ENCODE data around the gene BRME1.
"Not testable (repeated sequence)": the region's sequence is repeated elsewhere in the genome, so short reads cannot be mapped to it uniquely, and the experiment has no call there.

Gene BRME1

GRCh38 chr19:13926010-13926409 is 20.1 kb upstream of the BRME1 start:
- no peak for DNase-seq

GRCh38 chr19:13923194-13923987 is 17.5 kb upstream of the BRME1 start:
- no peak for DNase-seq

- not testable (repeated sequence) for DNase-seq
Measured at GRCh38 chr19:13922118-13922517, 16.2 kb upstream of the BRME1 start.

- DNase-seq = no peak
Measured at GRCh38 chr19:13920940-13921747, 15.2 kb upstream of the BRME1 start.

- DNase-seq = no peak
Measured at GRCh38 chr19:13920524-13920923, 14.6 kb upstream of the BRME1 start.

- no peak for DNase-seq
Measured at GRCh38 chr19:13918726-13919411, 13.0 kb upstream of the BRME1 start.

GRCh38 chr19:13917888-13918406 is 12.0 kb upstream of the BRME1 start:
- DNase-seq = no peak

- no peak for DNase-seq
Measured at GRCh38 chr19:13914777-13915176, 8.9 kb upstream of the BRME1 start.

GRCh38 chr19:13913352-13913751 is 7.4 kb upstream of the BRME1 start:
- no peak for DNase-seq

- DNase-seq = no peak
Measured at GRCh38 chr19:13909430-13909829, 3.5 kb upstream of the BRME1 start.

- DNase-seq = no peak
Measured at GRCh38 chr19:13908674-13909073, 2.8 kb upstream of the BRME1 start.

- DNase-seq = no peak
Measured at GRCh38 chr19:13906910-13907309, 993 bp upstream of the BRME1 start.

- DNase-seq = no peak
Measured at GRCh38 chr19:13906521-13906904, 596 bp upstream of the BRME1 start.

- DNase-seq = no peak
Measured at GRCh38 chr19:13902993-13903555, 2.8 kb downstream of the BRME1 start.

- DNase-seq = no peak
Measured at GRCh38 chr19:13899912-13900584, 5.9 kb downstream of the BRME1 start.

- DNase-seq = no peak
Measured at GRCh38 chr19:13899393-13899792, 6.5 kb downstream of the BRME1 start.

GRCh38 chr19:13896227-13896626 is 9.7 kb downstream of the BRME1 start:
- DNase-seq = no peak

- DNase-seq = no peak
Measured at GRCh38 chr19:13894552-13894951, 11.4 kb downstream of the BRME1 start.

GRCh38 chr19:13892870-13893269 is 13.0 kb downstream of the BRME1 start:
- DNase-seq = no peak

GRCh38 chr19:13890136-13890535 is 15.8 kb downstream of the BRME1 start:
- DNase-seq = no peak

- no peak for DNase-seq
Measured at GRCh38 chr19:13888281-13888680, 17.6 kb downstream of the BRME1 start.

GRCh38 chr19:13887517-13887916 is 18.4 kb downstream of the BRME1 start:
- DNase-seq = no peak

Measured in DMS79 (cell line).